HCEC 1CT (cell line): ENCODE results near the gene TPK1.
"Not testable (repeated sequence)": the region's sequence is repeated elsewhere in the genome, so short reads cannot be mapped to it uniquely, and the experiment has no call there.

Experiments
- DNase-seq: peaks from one replicate; pipeline ENCODE4 v3.0.0-alpha.2; 2017

Gene TPK1

DNA sequence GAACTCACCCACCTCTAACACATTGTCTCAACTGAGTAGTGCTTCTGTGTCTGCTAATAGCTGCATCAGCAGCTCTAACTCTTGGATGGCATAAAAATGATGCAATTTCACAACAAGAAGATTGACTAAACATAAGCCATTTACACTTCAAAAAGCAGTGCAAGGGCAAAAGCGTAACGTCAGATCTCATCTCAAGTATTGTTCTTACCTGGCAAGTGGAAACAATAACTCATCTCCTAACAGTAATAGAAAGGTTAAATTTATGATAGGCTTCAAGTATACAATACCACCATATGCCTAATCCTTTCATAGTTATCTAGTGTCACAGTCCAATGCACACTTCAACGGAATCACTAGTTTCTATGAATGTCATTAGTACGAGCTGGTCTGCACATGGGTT is 14.8 kb downstream of the TPK1 start:
- DNase-seq: no peak

DNA sequence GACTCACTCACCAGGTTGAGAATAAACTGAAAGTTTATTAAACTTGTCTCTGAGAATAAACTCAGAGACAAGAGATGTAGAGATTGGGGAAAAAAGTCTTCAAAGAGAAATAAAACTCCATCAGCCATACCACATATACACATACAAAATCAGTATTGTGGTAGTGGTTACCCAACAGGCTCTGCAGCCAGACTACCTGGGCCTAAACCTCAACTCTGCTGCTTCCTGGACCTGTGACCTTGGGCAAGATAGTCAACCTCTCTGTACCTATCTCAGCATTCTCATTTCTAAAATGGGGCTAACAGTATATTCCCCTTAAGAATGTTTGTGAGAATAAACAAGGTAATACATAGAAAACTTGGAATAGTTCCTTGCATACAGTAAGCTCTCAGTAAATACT is 15.3 kb downstream of the TPK1 start:
- no peak for DNase-seq

DNA sequence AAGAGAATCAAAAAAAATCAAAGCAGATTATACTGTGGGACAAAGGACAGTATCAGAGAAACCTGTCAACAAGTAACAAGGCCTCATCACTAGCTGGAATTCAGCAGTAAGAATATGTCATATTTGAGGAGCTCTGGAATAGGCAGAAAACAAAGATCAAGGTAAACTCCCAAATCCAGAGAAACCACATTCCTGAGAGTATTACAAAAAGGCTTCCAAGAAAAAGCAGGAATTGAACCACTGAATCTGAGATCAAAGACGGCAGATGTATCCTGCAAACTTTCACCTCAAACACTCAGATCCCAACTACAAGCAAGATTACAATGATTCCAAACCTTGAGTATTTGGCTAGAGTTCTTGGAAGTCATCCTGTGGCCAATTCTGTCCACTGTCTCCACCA is 16.3 kb downstream of the TPK1 start:
- DNase-seq: no peak

DNA sequence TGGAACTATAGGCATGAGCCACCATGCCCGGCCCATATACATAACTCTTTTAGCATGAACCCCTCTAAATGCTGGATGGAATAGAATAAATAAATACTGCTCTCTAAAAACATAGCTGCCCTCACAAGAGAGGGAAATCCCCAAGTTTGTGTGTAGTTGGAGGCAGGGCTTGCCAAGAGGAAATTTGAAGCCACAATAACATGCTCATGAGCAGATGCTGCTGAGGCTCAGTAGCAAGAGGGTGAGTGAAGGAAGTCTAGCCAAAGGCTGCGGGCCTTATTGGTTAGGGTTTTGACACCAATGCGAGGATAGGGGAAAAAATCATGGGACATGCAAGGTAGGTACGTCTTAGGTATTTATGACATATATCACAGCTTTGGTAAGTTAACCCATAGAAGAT is 17.3 kb downstream of the TPK1 start:
- no peak for DNase-seq

DNA sequence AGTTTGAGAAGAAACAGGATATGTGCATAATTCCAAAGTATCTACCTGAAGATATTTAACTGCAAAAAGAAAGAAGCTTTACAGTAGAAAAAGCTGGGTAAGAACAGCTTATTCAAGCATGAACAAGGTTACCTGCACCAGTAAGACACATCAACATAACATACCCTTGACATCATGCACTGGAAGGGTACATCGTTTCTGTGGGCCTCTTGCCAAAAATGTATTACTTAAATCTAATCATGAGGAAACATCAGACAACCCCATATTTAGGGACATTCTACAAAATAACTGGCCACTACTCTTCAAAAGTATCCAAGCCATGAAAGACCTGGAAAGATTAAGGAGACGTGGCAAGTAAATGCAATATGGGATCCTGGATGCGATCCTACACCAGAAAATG is 18.9 kb downstream of the TPK1 start:
- DNase-seq: no peak

DNA sequence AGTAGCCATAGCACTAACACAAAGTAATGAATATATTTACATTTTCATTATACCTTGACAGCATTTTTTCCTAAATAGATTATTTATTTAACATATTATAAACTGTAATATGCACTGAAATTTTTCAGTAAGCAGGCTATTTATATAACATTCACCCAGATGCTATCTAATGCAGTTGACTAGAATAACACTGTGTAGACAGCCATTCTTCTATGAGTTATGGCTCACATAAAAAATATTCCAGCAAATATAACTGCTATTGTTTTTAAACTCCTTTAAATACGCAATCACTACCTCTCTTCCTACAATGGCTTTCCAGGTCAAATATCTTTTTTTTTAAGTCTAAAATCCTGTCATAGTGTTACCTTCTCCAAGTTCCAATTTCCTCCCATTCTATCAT is 21.6 kb downstream of the TPK1 start:
- DNase-seq: no peak

DNA sequence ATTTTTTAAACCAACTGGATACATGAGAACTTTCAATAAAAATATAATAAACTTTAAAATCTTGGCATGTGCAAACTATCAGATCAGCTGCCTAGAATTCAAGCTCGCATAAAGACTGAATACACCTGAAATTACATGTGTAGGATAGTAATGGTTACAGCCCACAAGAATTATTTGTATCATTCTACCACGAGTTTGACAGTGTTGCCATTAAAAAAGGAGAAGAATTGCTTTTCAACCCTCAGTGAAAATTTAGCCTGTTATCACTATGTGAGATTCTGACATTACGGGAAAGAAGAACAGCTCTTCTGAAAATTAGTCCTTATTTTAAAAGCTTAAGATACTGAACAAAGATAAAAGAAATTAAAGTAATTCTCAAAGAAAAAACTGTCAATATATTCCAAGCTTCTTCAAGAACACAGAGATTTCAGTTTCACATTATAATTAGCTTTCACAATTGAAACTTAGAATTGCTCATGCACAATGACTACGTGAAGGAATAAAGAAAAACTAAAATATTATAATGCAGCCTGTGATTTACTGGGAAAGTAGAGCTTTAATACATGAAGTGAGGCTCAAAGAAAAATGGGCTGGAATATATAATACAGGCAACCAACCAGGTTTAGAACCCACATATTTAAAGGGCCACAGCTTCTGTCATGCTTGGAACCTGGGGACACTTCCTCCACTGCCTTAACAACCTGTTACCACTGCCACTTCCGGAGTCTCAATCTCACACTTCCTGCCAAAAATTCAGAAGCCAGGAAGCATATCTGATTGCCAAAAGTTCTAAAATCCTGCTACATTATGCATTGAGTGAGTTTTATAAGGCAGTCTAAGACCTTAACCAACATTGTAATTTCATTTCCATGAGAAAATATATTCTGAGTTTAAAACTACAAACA is 23.2 kb downstream of the TPK1 start:
- DNase-seq: no peak

DNA sequence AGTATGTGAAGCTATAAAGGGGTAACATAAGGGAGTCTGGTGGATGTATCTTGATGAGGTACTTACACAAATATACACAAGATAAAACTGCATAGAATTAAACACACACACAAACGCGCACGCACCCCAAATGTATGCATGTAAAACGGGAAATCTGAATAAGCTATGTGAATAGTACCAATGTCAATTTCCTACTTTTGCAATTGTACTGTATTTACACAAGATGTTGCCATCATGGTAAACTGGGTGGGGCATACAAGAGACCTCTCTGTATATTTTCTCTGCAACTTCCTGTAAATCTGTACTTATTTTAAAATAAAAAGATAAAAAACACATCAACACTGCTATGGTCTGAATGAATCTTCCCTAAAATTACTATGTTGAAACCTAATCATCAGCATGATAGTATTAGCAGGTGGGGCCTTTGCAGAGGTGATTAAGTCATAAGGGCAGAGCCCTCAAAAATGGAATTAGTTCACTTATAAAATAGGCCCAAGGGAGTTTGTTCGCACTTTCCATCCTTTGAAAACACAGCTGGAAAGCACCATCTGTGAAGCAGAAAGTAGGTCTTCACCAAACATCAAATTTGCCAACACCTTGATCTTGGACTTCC is 30.1 kb downstream of the TPK1 start:
- DNase-seq: no peak

DNA sequence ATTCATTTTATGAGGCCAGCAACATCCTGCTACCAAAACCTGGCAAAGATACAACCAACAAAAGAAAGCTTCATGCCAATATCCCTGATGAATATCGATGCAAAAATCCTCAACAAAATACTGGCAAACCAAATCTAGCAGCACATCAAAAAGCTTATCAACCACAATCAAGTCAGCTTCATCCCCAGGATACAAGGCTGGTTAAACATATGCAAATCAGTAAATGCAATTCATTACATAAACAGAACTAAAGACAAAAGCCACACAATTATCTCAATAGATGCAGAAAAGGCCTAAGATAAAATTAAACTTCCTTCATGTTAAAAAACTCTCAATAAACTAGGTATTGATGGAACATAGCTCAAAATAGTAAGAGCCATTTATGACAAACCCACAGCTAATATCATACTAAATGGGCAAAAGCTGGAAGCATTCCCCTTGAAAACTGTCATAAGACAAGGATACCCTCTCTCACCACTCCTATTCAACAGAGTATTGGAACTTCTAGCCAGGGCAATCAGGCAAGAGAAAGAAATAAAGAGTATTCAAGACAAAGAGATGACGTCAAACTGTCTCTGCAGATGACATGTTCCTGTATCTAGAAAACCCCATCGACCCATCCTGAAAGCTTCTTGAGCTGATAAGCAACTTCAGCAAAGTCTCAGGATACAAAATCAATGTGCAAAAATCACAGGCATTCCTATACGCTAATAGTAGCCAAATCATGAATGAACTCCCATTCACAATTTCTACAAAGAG is 35.0 kb downstream of the TPK1 start:
- not testable (repeated sequence) for DNase-seq

DNA sequence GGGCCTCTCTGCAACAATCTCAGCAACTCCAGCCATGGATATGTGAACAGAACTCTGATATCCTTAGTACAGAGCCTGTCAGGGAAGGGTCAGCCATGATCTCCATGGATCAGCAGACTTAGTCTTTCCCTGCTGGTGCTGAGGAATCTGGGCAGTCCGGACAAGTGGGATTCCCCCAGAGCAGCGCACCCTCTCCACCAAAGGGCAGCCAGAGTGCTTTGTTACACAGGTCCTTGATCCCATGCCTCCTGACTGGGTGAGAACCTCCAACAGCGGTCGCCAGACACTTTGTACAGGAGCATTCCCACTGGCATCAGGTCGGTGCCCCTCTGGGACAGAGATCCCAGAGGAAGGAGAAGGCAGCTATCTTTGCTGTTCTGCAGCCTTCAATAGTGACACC is 38.9 kb downstream of the TPK1 start:
- no peak for DNase-seq

DNA sequence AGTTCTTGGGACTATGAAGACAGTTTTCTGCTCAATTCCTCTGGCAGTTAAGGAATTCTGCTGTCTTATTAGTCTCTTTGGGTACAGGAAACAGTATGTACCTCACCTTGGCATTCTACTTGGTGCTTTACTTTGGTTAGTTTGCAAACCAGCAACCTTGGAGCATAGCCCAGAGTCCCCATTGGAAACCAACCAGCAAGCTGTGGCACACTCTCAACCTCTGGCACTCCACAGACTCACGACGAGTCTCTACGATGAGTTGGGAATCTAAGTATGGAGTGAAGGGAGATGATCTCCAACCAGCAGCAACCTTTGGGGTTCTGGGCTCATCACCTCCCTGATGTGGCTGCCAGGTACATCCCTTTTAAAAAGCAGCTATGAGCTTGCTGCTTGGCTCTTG is 43.8 kb downstream of the TPK1 start:
- no peak for DNase-seq

DNA sequence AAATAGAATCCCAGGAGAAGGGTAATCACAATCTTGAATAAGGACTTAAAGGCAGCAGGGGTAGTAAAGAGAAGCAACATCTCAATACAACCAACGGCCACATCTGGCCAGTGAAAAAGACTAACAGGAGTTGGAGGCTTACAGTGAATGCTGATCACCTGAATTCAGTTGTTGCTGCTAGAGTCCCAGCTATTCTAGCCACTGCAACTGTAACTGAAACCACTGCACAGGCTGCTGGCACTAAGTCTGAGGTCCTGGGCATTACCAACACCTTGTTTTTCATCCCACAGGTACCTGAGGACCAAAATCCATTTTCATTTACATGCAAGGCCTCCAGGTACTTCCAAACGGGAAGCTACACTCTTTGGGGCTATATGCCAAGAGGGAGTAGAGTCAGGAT is 44.4 kb downstream of the TPK1 start:
- DNase-seq: no peak

DNA sequence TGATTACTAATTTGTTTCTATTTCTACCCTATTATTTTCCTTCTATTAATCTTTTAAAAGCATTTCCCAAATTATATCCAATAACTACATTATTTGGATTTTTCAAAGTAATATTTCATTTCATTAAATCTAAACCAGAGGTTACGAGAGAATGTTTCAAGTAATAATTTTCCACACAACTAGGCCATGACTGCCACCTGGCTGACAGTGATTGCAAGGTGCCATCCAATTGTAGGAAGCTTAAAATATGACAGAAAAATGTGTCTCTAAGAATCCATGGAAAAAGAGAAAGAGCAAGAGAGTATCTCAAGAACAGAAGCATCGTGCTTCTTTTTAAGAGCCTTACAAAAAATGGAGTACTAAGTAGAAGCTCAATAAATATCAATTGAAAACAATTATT is 48.7 kb downstream of the TPK1 start:
- DNase-seq: no peak

DNA sequence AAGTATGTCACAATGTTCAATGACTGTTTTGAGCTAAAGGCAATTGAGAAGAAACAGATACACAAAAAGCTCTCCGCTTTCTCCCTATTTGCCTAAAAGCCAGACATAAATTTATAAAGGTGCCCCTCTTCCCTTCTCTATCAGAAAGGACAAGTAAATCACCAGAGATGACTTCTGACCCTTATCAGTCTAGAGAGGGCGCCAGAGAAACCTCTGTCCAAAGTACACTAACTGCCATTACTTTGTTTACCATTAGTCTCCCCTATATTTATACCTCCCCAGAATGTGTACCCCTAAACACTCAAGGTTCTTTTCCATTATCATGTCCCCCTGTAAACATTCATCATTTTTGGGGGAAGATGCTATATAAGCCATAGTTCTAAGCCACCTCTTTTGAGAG is 49.3 kb downstream of the TPK1 start:
- peak; percentile 9 for DNase-seq

DNA sequence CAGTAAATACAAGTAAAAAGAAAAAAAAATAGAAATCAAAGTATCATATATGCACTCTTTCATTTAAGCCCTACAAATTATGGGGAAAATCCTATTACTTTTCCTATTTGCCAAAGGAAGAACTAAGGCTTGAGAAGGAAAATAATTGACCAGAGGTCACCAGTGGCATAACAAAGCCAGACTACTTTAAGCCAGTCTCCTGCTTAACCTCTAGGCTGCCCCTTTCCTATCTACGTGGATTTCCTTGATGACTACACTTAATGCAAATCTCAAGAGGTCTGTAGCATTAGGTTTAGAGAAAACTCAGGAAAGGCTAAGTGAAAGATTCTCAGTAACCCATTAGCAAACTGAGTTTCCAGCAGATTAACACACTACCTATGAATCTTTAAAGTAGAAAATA is 49.8 kb downstream of the TPK1 start:
- no peak for DNase-seq

DNA sequence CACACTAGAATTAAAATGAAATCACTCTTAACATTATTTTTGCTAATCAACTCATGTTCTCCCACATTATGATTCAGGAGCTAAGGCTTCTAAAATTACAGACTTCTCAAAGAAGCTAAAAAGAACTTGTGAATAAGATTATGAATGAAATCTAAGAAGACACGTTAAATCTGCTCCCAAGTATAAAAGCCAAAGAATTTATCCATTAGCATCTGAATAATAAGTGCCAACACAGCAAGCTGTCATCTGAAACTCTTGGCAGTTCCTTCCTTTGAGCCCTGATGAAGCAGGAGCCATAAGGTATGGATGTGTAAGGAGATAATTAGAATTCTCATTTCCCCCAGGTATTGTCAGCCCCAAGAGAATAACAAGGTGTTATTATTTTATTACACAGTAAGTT is 50.3 kb downstream of the TPK1 start:
- no peak for DNase-seq

DNA sequence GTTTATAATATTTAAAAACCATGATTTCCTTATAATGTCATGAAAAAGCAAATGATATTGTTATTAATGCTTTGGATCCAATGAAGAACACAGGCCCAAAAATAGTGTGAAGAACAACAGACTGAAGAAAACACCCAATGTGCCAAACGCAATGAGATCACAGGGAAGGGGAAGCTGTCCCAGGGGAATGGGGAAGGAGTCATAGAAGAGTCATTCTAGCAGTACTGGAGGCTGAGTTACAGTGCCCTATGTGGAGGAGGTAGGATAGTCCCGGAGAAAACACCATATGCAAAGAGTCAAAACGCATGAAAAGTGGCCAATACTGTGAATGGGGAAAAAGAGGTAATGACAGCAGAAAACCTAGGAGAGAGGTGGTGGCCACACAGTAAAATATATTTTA is 50.9 kb downstream of the TPK1 start:
- DNase-seq: no peak

DNA sequence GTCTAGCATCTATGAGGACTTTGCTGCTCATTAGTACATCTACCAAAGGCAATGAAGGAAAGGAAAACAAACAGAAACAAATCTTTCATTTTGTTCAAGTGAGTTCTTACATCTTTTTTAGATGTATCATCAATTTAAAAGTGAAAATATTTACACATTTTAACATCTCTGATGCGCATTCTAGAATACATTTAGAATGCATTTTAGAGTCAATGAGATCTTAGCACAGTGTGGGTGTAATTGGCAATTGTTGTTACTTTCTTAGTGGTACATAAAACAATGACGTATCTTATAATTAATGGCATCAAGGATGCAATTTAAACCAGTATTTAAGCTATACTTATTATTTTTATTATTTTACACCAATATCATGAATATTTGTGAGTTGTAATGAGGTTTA is 51.4 kb downstream of the TPK1 start:
- DNase-seq: no peak

DNA sequence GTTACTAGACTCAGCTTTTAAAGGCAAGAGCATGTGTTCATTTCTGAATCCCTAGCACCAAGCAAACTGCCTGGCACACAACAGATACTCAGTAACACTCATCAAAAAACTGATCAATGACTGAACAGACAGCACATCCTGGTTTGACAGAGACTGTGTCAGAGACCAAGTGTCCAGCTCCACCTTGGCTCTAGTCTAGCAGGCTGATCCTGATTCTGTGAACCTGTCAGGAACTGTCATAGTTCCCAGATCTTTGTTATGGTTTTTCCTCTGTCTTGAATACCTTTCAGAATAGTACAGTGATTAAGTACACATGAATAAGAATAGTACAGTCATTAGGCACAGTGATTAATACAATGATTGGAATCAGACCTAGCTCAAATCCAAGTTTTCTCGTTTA is 53.0 kb downstream of the TPK1 start:
- no peak for DNase-seq

DNA sequence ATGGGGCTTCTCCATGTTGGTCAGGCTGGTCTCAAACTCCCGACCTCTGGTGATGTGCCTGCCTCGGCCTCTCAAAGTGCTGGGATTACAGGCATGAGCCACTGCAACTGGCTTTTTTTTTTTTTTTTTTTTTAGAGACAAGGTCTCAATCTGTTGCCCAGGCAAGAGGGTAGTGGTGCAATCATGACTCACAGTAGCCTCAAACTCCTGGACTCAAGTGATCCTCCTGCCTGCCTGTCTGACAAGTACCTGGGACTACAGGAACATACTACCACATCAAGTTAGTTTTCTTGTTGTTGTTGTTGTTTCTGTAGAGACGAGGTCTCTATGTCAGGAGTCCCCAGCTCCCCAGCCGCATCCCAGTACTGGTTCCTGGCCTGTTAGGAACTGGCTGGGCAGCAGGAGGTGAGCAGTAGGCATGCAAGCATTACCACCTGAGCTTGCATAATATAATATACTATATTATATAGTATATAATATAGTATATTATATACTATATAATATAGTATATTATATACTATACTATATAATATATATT is 55.7 kb downstream of the TPK1 start:
- peak; percentile 38 for DNase-seq

DNA sequence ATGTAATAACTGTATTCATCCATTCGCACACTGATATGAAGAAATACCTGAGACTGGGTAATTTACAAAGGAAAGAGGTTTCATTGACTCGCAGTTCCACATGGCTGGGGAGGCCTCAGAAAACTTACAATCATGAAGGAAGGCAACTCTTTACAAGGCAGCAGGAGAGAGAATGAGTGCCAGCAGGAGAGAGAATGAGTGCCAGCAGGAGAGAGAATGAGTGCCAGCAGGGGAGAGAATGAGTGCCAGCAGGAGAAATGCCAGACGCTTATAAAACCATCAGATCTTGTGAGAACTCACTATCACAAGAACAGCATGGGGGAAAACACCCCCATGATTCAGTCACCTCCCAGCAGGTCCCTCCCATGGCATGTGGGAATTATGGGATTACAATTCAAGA is 58.0 kb downstream of the TPK1 start:
- not testable (repeated sequence) for DNase-seq

DNA sequence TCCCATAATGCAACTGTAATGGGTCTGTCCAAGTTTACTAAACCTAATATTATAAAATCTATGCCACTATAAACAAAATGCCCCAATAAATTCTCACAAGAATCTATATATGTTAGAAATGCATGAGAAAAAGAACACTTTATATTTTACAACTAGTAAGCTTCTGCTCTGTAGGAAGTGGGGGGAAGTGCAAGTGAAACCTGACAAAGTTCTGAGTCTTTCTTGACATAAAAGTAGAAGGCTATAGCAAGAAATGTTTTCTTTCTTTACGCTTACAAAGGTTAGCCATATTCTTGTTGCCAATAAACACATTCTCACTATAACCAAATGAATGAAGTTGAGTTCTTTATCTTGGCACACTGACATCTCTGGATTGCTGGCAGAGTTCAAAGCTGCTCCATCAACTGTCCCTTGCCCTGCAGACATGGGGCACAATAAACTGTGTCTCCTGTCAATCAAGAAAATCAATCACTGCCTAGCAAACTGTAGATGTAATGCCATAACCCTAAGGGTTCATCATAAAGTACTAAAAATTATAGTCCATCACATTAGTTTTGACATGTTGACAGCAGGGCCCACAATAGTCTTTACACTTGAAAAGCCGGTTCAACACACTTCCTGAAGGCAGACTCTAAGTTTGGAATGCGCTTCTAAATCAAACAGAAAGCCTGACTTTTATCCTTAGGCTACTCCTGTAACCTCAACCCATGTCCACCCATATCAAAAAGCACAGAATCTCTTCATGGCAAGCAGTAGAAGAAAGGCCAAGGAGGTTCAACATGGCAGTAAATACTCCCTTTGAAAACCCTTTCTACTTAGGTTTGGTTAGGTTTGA is 58.6 kb downstream of the TPK1 start:
- DNase-seq: no peak

DNA sequence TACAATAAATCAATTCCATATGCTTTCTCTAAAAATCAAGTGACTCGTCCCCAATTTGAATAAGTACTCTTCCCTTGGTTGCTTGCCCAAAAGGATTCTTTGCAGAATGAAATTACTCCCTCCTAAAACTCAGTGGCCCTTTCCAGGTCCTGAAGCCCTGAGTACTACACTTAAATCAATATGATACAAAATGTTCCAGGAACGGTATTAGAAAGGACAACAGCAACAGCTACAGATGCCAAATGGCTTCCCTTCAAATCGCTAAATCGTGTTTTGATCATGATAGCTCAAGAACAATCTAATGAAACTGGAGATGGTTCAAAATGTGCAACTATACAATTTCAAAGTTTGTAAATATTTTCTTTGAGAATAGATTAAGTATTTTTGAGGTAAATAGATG is 59.4 kb downstream of the TPK1 start:
- no peak for DNase-seq
